Stomach smooth muscle (tissue), 2 donors: ENCODE measurements around the gene SKIDA1.
"Not testable (repeated sequence)": the region's sequence is repeated elsewhere in the genome, so short reads cannot be mapped to it uniquely, and the experiment has no call there.

Experiments used
- H3K27ac ChIP-seq: one replicate; pipeline ENCODE4 v1.7.0; 2013; ENCODE audit warnings: mild to moderate bottlenecking, low read length, inconsistent platforms
- H3K27me3 ChIP-seq, 2 donors: one replicate each; pipeline ENCODE4 v1.7.0; 2013; ENCODE audit warnings: low read length in 2 of 2; ENCODE audit not compliant: insufficient read depth in 2 of 2, control insufficient read depth in 1 of 2
- H3K36me3 ChIP-seq, 2 donors: one replicate each; pipeline ENCODE4 v1.7.0; 2013; ENCODE audit warnings: low read length in 2 of 2; ENCODE audit not compliant: control insufficient read depth in 2 of 2, insufficient read depth in 2 of 2
- H3K4me1 ChIP-seq: one replicate; pipeline ENCODE4 v1.7.0; 2013; ENCODE audit warnings: low read length; ENCODE audit not compliant: control insufficient read depth, insufficient read depth
- H3K4me3 ChIP-seq, 2 donors: one replicate each; pipeline ENCODE4 v1.7.0; 2013; ENCODE audit warnings: low read length in 2 of 2
- H3K9ac ChIP-seq, 2 donors: one replicate each; pipeline ENCODE4 v1.7.0; 2013; ENCODE audit warnings: low read length in 2 of 2, mild to moderate bottlenecking in 1 of 2
- H3K9me3 ChIP-seq, 2 donors: one replicate each; pipeline ENCODE4 v1.7.0; 2013; ENCODE audit warnings: low read length in 2 of 2; ENCODE audit not compliant: control insufficient read depth in 2 of 2
- donor health status: healthy.
- donor health status: Pancreatic carcinoma.

Gene SKIDA1

DNA sequence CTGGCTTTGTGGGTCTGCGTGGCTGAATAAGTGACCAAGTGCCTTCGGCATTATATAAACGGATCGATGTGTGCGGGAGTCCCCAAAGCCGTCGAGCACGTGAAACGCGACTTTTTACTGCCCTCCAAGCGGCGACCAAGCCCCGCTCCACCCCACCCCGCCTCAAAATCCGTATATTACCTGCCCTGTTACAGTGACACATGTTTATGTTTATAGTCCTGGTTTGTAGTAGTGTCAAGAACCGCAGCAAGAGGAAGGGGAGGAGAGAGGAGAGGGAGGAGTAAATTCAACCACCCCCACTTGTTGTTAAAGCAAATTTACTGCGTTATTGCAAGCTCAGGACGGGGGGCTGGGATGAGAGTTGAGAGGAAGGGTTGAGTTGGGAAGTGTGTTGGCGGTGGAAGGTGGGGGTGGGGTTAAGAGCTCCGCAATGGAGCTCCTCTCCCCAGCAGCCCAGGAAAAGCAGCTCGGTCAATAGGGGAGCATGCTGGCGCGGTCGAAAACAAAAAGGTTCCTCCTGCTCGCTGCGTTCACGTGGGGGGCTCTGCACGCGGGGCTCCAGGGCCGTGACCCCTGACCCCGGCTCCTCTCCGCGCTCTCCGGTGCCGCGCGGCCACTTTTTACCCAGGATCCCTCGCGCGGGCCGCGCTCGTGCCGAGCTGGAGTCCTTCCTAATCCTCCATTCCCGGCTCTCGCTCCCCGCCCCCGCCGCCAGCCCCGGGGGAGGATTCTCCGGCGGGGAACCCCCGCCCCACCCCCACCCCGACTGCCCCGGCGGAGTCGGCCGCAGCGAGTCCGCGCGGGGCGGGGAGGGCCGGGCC lies at the start of gene SKIDA1:
Gene SKIDA1 (minus strand): TSS at position 316 of the 821 bp plus-strand sequence. CDS start 7,860 bp downstream, outside the sequence.
- no peaks in the 10 kb centered on the region for H3K27me3 ChIP-seq
- H3K27ac ChIP-seq = peak within 1 kb of the TSS; percentile 97
- H3K9me3 ChIP-seq = no peaks in the 10 kb centered on the region
- H3K4me3 ChIP-seq = peak within 1 kb of the TSS; percentile 64 to 80
- no peaks in the 10 kb centered on the region for H3K36me3 ChIP-seq
- H3K4me1 ChIP-seq = peaks cover 18% of the 10 kb centered on the region
- peak within 1 kb of the TSS; percentile 86 to 94 for H3K9ac ChIP-seq

DNA sequence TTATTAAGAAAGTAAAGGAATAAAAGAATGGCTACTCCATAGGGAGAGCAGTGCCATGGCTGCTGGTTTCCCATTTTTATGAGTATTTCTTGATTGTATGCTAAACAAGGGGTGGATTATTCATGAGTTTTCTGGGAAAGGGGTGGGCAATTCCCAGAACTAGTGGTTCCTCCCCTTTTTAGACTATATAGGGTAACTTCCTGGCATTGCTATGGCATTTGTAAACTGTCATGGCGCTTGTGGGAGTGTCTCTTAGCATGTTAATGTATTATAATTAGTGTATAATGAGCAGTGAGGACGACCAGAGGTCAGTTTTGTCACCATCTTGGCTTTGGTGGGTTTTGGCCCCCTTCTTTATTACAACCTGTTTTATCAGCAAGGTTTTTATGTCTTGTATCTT lies 49.0 kb upstream of the SKIDA1 start:
- H3K9me3 ChIP-seq, H3K4me1 ChIP-seq, H3K36me3 ChIP-seq, H3K27me3 ChIP-seq, H3K27ac ChIP-seq, H3K9ac ChIP-seq, H3K4me3 ChIP-seq: not testable (repeated sequence)

DNA sequence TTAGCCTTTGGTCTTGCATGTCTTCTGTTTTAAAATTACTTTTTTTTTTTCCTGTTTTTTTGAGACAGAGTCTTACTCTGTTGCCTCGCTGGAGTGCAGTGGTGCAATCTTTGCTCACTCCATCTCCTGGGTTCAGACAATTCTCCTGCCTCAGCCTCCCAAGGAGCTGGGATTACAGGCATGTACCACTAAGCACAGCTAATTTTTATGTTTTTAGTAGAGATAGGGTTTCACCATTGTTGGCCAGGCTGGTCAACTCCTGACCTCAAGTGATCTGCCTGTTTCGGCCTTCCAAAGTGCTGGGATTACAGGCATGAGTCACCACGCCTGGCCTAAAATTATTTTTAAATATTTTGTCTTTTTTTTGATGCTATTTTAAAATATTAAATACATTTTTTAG lies 47.1 kb upstream of the SKIDA1 start:
- no peaks in the 10 kb centered on the region for H3K27me3 ChIP-seq
- no peaks in the 10 kb centered on the region for H3K9me3 ChIP-seq
- peaks cover 4% of the 10 kb centered on the region for H3K4me1 ChIP-seq
- no peak overlapping the region for H3K4me3 ChIP-seq
- no peak overlapping the region for H3K9ac ChIP-seq
- no peaks in the 10 kb centered on the region for H3K36me3 ChIP-seq
- no peak overlapping the region for H3K27ac ChIP-seq

DNA sequence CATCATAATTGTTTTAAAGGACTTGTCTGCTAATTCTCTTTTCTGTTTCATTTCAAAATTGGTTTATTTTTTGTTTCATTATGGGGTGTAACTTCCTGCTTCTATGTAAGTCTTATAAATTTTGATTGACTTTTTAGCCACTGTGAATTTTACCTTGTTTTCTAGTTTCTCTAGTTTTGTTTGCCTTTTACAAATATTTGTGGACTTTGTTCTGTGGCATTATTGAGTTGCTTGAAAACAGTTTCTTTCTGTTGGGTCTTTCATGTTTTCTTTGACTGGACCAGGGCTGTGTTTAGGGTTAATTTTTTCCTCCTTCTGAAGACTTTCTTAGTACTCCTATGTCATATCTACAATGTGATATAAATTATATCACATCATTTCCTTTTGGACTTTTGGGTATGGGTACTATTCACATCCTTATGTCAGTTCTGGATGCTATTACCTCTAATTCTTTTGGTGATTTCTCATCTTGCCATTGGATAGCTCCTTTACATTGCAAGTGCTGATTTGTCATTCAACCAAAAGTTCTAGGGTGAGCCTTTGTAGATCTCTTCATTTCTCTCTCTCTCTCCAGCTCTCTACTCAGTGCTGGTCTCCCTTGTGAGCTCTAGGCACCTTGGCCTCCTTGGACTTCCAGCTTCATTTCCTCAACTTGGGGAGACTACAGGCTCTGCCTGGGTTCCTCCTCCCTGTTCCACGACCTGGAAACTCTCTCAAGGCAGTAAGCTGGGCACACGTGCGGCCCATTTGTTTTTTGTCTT lies 45.5 kb upstream of the SKIDA1 start:
- no peak overlapping the region for H3K9ac ChIP-seq
- no peak overlapping the region for H3K4me3 ChIP-seq
- no peaks in the 10 kb centered on the region for H3K36me3 ChIP-seq
- no peaks in the 10 kb centered on the region for H3K9me3 ChIP-seq
- peaks cover 4% of the 10 kb centered on the region for H3K4me1 ChIP-seq
- no peaks in the 10 kb centered on the region for H3K27me3 ChIP-seq
- no peak overlapping the region for H3K27ac ChIP-seq

DNA sequence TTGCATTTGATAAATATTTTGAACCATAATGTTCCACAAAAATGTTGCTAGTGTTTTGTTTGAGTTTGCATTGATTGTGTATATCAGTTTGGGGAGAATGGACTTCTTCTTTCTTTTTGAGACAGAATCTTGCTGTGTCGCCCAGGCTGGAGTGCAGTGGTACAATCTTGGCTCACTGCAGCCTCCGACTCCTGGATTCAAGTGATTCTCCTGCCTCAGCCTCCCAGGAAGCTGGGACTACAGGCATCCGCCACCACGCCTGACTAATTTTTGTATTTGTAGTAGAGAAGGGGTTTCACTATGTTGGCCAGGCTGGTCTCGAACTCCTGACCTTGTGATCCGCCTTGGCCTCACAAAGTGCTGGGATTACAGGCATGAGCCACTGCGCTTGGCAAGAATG lies 33.5 kb upstream of the SKIDA1 start:
- H3K36me3 ChIP-seq = peaks cover 13 to 14% of the 10 kb centered on the region in 2 donors
- not testable (repeated sequence) for H3K4me3 ChIP-seq, H3K4me1 ChIP-seq, H3K27me3 ChIP-seq, H3K27ac ChIP-seq, H3K9me3 ChIP-seq, H3K9ac ChIP-seq

DNA sequence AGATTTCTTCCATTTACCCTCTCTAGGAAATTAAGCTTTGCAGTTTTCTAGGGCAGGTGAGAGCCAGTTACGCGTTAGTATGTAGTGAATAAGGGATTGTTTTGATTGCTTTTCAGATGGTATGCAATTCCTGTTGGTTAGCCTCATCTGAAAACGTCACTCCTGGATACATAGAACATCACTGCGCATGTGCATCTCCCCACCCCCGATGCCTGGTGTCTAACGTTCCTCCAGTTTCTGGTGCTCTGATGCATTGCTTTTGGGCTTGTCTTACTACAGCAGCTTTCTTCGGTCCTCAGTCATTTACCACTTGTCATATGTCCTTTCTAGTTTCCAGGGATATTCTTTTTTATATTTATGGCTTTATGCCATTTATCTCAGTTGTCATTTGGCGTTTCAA lies 31.0 kb upstream of the SKIDA1 start:
- H3K27ac ChIP-seq = no peak overlapping the region
- H3K4me3 ChIP-seq = no peak overlapping the region
- H3K36me3 ChIP-seq = peaks cover 17 to 18% of the 10 kb centered on the region in 2 donors
- no peaks in the 10 kb centered on the region for H3K4me1 ChIP-seq
- H3K9me3 ChIP-seq = no peaks in the 10 kb centered on the region
- no peaks in the 10 kb centered on the region for H3K27me3 ChIP-seq
- H3K9ac ChIP-seq = no peak overlapping the region

DNA sequence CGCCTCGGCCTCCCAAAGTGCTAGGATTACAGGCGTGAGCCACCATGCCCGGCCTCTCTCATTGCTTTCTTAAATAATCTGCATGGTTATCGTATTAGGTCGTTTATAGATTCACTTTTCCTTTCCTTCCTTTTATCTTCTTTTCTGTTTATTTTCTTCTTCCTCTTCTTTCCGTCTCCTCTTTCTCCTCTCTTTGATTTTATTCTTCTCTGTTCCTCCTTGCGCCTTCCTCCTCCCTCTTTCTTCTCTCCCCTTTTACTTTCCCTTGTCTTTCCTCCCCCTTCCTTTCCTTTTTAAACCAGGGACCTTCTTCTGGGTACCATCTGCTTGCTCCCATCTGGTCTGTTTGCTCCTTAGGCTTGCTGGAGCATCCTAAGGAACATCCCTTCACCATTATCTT lies 27.2 kb upstream of the SKIDA1 start:
- Histone ChIP-seq H3K27me3 (no peaks in the 10 kb centered on the region), H3K27ac (no peak overlapping the region), H3K4me3 (no peak overlapping the region), H3K9ac (no peak overlapping the region), H3K36me3 (peaks cover 8 to 15% of the 10 kb centered on the region in 2 donors), H3K4me1 (no peaks in the 10 kb centered on the region), H3K9me3 (no peaks in the 10 kb centered on the region)

DNA sequence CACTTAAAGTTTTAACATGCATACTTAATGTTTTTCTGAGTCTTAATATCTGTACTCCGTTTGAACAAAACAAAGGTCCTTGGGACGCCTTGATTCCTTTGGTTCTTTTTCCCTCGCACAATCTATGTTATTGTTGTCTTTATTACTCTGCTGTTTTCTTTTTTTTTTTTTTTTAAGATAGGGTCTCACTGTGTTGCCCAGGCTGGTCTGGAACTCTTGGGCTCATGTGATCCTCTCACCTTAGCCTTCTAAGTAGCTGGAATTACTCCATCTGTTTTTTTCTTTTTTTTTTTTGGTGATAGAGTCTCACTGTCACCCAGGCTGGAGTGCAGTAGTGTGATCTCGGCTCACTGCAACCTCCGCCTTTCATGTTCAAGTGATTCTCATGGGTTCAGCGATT lies 21.8 kb upstream of the SKIDA1 start:
- Histone ChIP-seq H3K9me3 (no peaks in the 10 kb centered on the region), H3K27ac (no peak overlapping the region), H3K4me1 (no peaks in the 10 kb centered on the region), H3K9ac (no peak overlapping the region), H3K27me3 (no peaks in the 10 kb centered on the region), H3K4me3 (no peak overlapping the region), H3K36me3 (peaks cover 18% of the 10 kb centered on the region in 2 donors)

DNA sequence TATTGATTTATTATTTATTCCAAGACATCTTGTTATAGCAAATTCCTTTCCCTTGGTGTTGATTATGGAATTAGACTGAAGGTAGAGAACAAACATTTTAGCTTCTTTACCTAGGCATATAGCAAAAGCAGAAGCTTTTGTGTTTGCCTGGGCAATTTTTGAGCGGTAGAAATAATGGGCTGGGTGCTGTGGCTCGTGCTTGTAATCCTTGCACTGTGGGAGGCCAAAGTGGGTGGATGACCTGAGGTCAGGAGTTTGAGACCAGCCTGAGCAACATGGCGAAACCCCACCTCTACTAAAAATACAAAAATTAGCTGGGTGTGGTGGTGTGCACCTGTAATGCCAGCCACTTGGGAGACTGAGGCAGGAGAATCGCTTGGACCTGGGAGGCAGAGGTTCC lies 15.2 kb upstream of the SKIDA1 start:
- H3K4me3 ChIP-seq, H3K27me3 ChIP-seq, H3K27ac ChIP-seq, H3K4me1 ChIP-seq, H3K9ac ChIP-seq, H3K9me3 ChIP-seq: not testable (repeated sequence)
- H3K36me3 ChIP-seq = peaks cover 14 to 26% of the 10 kb centered on the region in 2 donors

DNA sequence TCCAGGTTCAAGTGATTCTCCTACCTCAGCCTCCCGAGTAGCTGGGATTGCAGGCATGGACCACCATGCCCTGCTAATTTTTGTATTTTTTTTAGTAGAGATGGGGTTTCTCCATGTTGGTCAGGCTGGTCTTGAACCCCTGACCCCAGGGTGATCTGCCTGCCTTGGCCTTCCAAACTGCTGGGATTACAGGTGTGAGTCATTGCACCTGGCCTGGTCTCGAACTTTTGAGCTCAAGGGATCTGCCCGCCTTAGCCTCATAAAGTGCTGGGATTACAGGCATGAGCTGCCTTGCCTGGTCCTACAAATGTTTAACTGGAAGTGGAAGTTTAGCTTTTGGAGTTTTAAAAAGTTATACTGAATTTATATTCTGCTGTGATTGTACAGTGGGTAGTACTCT lies 11.4 kb upstream of the SKIDA1 start:
- Histone ChIP-seq H3K9ac (no peak overlapping the region), H3K36me3 (peaks cover 3 to 14% of the 10 kb centered on the region in 2 donors), H3K4me3 (no peak overlapping the region), H3K9me3 (no peaks in the 10 kb centered on the region), H3K4me1 (peaks cover 6% of the 10 kb centered on the region), H3K27me3 (no peaks in the 10 kb centered on the region), H3K27ac (no peak overlapping the region)

DNA sequence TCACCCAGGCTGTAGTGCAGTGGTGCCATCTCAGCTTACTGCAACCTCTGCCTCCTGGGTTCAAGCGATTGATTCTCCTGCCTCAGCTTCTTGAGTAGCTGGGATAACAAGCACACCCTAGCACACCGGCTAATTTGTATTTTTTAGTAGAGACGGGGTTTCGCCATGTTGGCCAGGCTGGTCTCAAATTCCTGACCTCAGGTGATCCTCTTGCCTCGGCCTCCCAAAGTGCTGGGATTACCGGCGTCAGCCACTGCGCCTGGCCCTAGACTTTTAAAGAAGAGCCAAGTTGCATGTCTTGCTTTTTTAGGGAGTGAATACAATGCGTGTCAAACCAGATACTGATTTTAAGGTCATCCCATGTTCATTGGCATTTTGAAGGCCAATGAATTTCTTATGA lies 10.5 kb upstream of the SKIDA1 start:
- not testable (repeated sequence) for H3K9me3 ChIP-seq, H3K27me3 ChIP-seq, H3K4me3 ChIP-seq, H3K36me3 ChIP-seq, H3K4me1 ChIP-seq, H3K27ac ChIP-seq, H3K9ac ChIP-seq
